OCI-LY3 (cell line): ENCODE data around the gene EHBP1.

Source experiments
- CTCF ChIP-seq: fragments of 200-600, 300-600 bp; sonication (generic); IDR thresholded peaks from 2 replicates; pipeline ENCODE4 v1.5.1; 2014; ENCODE audit warnings: antibody characterized with exemption, low read length, low read depth
- EZH2phosphoT487 ChIP-seq: fragments of 200-600 bp; shearing (Covaris generic); IDR thresholded peaks from 2 replicates; pipeline ENCODE4 v1.6.1; 2018; ENCODE audit warnings: antibody characterized with exemption, mixed run types, low read depth

GRCh38 chr2:63048367-63049171 is 343.1 kb downstream of the EHBP1 start:
- TF ChIP-seq CTCF (no peak), EZH2phosphoT487 (no peak)
